Measurements from ENCODE around the gene PKP2. TPM values are rescaled to one million over a fixed set of nuclear protein-coding genes. Genes with fewer than 3 reads are reported as not detected.

PKP2 gene
- 0.38 and 8.2 TPM in 2 replicates for total RNA-seq

DNA sequence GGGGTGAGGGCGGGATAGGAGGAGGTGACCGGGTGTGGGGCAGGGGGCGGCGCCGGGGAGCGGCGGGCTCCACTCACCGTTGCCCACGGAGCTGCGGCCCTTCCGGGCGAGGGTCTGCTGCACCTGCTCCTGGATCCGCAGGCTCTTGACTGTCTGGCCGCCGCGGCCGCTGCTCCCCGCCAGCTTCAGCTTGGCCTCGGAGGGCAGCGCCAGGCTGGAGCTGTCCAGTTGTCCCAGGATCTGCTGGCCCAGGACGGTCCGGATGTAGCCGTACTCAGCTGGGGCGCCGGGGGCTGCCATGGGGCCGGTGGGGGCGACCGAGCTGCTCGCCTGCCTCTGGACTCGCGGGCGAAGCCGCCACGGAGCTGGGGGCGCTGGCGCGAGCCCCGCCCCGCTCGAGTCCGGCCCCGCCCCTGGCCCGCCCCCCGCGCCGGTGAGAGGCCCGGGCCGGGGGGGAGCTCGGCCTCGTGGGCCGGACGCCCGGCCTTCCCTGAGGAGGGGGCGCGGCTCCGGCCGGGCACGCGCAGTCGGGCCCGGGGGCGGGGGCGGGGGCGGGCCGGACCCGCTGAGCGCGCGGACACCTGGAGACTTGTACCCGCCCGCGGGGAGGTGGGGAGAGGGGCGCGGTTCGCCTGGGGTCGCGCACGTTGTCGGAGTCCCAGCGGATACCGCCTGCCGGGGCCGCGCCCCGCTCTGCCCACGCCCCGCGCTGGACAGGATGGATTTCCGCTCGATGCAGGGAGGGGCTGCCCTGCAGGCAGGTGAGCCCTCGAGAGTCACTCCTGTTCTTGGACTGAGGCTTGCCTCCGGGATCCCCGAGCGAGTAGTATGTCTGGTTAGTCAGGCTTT is at the start of gene PKP2:
TSS of gene PKP2 (minus strand) at position 346 of the 849 bp plus-strand sequence. CDS start at position 300, 46 bp downstream.

DNA sequence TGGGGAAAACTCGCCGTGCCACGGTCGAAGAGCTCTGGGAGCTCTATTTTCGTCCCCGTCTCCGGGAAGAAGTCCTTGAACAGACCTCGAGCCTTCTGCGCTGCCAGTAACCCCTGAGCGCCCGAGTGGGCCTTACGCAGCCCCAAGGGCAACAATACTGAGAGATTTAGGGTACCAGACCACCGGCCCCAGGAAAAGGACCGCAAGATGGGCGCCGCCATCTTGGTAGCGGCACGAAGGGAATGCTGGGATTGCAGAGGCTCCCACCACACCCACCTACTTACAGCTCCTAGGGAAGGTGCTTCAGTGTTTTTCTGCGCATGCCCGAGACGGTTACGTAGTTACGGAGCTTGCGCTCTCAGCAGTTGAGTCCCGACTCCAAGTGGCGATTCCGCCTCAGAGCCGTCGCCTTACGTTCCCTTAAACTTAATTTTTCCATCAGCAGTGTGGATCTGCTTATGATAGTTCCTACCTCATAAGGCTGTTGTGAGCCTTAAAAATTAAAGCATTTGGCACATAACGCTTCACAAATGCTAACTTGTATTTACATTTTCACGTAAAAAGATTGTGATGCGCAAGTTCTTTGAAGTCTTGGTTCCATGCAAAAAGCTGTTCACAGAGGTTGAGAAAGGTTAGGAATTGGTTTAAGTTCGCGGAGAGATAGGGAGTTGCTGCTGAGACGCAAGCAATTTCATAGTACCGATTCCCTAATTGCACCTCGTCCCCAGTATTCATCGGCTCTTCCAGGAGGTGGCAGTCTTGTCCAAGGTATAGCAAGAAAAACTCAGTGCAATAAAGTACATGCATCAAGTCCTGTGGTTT is 140.7 kb downstream of the PKP2 start, which contains the start of gene YARS2:
TSS of gene YARS2 (minus strand) at position 244 of the 822 bp plus-strand sequence. CDS start at position 221, 23 bp downstream.

Other genes with a start within 250 kb of the PKP2 start
- gene DNM1L, start 217.5 kb downstream of the PKP2 start, total RNA-seq: 89.1 and 104 TPM in 2 replicates
- gene YARS2, start 140.9 kb downstream of the PKP2 start, total RNA-seq: 29.3 and 36.8 TPM in 2 replicates